Measurements from ENCODE around the gene MX1.

The MX1 gene

DNA sequence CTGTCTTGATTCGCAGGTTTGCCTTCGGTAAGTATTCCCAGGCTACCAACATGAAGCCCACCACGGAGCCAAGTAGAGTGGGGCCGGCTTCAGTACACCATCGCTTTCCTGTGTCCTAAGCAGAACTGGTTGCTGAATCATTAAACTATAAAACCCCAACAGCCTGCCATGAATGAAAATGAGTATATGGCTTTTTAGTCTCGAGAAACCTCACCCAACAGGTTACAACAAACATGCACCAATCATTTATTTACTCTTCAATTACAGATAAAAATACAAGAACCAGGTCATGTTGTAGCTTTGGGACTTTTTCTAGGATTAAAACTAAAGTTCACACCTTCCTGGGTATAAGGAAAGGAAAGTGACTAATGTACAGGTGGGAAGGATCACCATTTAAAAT is 74.3 kb downstream of the MX1 start:
- DNase-seq, result no peak

GRCh38 chr21:41500931-41501381 is 74.9 kb downstream of the MX1 start:
- no peak for DNase-seq

GRCh38 chr21:41501919-41502318 is 75.9 kb downstream of the MX1 start:
- DNase-seq, result no peak

- no peak for DNase-seq
These were observed 77.3 kb downstream of the MX1 start for GRCh38 chr21:41503331-41503730.

- no peak for DNase-seq
These were observed 78.0 kb downstream of the MX1 start for GRCh38 chr21:41504030-41504429.

GRCh38 chr21:41506005-41506594 is 80.1 kb downstream of the MX1 start:
- no peak for DNase-seq

DNA sequence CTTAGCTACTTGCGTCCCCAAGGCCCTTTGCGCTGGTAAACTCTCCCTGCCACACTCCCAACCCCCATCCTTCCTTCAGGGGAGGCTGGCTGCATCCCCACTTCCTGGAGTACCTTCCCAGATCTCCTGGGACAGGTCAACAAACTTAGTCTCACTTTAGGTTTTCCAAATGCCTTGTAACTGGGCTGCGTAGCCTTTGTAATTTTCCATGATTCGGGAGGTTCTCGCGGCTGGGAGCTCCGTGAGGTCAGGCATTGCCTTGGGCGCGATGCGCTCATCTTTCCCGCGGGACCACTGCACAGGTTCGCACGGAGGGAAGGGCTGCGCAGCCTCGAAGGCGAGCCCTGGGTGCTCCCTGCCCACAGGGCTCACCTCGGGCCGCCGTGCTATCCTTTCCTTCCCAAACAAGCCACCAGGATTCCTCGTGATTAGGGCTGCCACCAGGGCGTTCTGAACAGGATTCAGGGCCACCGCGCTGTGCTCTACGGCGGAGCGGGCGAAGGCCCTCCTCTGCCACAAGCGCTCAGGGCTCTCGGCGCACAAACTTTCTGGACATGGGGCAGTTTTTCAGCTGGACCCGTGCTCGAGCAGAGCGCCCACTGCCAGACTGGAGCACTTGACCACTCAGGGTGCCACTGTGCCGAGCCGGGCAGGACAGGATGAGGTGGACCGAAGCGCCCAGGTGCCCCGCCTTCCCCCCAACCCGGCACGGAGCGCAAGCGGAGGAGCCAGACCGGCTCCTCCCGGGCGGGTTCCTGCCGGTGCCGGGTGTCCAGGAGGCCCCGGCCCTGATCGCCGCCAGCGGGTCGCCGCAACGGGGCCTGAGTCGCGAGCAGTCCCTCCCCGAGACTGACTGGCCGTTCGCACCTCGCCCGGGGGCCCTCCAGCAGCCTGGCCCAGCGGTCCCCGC is 80.8 kb downstream of the MX1 start:
- no peak for DNase-seq

DNA sequence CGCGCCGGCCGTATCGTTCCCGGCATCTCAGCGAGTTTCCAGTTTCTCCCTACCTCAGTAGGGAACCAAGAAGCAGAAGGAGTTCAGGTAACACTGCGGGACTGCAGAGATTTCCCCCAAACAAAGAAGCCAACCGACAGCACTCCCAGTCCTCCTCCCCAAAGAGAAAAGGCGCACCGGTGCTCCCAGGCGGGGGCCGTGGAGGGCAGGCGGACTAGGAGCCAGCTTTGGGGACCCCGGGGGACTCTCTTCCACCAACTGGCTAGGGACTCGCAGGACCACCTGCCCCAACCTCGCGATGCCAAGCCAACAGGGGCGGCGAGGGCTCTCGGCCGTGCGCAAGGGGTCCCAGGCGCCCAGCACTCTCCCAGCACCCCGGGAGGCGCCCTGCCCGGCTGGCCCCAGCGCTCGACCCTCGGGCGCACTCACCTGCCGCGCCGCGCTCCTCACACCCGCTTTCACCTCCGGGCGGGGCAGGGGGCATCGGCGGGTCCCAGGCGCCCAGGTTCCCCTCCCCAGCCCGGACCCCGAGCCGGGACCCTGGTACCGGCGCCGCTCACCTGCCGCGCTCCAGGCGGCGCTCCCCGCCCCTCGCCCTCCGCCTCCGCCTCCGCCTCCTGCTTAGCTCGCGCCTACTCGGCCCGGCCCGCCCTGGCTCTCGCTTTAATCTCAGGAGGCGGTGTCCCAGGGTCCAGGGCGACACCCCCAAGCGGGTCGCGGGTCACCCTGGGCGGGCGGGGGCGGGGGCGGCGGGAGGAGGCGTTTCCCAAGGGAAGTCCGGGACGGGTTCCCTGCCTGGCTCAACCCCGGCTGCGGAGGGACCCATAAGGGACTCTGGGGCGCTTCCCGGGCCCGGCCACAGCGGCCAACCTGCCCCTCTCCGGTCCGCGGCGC is 81.7 kb downstream of the MX1 start, which contains the start of gene TMPRSS2:
Gene TMPRSS2 (minus strand): TSS at position 638 of the 894 bp plus-strand sequence. CDS start 10,025 bp downstream, outside the sequence.
- DNase-seq, result no peak

GRCh38 chr21:41508415-41509144 is 82.5 kb downstream of the MX1 start:
- DNase-seq, result no peak
